WTC11 (cell line): ENCODE data around the gene STRN.

Source experiments
- MAX ChIP-seq: sonication (generic); formaldehyde crosslinking; IDR thresholded peaks from 2 replicates; pipeline ENCODE4 v1.8.0; 2022; ENCODE audit warnings: mild to moderate bottlenecking, missing genetic modification reagents
- MLX ChIP-seq: sonication (generic); formaldehyde crosslinking; IDR thresholded peaks from 2 replicates; pipeline ENCODE4 v1.8.1; 2023; ENCODE audit warnings: mild to moderate bottlenecking, missing genetic modification reagents, moderate library complexity
- NFYB ChIP-seq: sonication (generic); formaldehyde crosslinking; conservative IDR thresholded peaks from 2 replicates; pipeline ENCODE4 v1.8.0; 2022; ENCODE audit warnings: low read depth, missing genetic modification reagents
- NR3C1 ChIP-seq: sonication (generic); formaldehyde crosslinking; conservative IDR thresholded peaks from 2 replicates; pipeline ENCODE4 v1.8.1; 2023; ENCODE audit warnings: low read depth, mild to moderate bottlenecking, missing genetic modification reagents
- PRRX2 ChIP-seq: fragments of 250-450 bp; sonication (Bioruptor Pico); IDR thresholded peaks from 2 replicates; pipeline ENCODE4 v1.8.0; 2021; ENCODE audit warnings: mild to moderate bottlenecking
- SMAD4 ChIP-seq: sonication (generic); formaldehyde crosslinking; IDR thresholded peaks from 2 replicates; pipeline ENCODE4 v1.8.0; 2022; ENCODE audit warnings: mild to moderate bottlenecking, missing genetic modification reagents
- USF1 ChIP-seq: sonication (generic); formaldehyde crosslinking; IDR thresholded peaks from 2 replicates; pipeline ENCODE4 v1.8.0; 2022; ENCODE audit warnings: mild to moderate bottlenecking, missing genetic modification reagents
- ZNF232 ChIP-seq: sonication (generic); formaldehyde crosslinking; IDR thresholded peaks from 2 replicates; pipeline ENCODE4 v1.8.0; 2022; ENCODE audit warnings: mild to moderate bottlenecking, missing genetic modification reagents
- TF ChIP-seq, protein P1 (sequence below): fragments of 200-600 bp; IDR thresholded peaks from 2 replicates; pipeline ENCODE4 v1.8.0; 2022; ENCODE audit warnings: antibody characterized with exemption
- TF ChIP-seq, protein P2 (sequence below): sonication (generic); formaldehyde crosslinking; IDR thresholded peaks from 2 replicates; pipeline ENCODE4 v1.8.0; 2023; ENCODE audit warnings: missing genetic modification reagents, mild to moderate bottlenecking, borderline replicate concordance
- TF ChIP-seq, protein P3 (sequence below): fragments of 250-450 bp; sonication (Bioruptor Pico); IDR thresholded peaks from 2 replicates; pipeline ENCODE4 v2.1.2; 2022; ENCODE audit warnings: mild to moderate bottlenecking, moderate library complexity
- TF ChIP-seq, protein P4 (sequence below): sonication (generic); formaldehyde crosslinking; IDR thresholded peaks from 2 replicates; pipeline ENCODE4 v1.8.1; 2023; ENCODE audit warnings: mild to moderate bottlenecking, missing genetic modification reagents, moderate library complexity

GRCh38 chr2:36951574-36951973 is 14.8 kb downstream of the STRN start:
- TF ChIP-seq, protein P1, sequence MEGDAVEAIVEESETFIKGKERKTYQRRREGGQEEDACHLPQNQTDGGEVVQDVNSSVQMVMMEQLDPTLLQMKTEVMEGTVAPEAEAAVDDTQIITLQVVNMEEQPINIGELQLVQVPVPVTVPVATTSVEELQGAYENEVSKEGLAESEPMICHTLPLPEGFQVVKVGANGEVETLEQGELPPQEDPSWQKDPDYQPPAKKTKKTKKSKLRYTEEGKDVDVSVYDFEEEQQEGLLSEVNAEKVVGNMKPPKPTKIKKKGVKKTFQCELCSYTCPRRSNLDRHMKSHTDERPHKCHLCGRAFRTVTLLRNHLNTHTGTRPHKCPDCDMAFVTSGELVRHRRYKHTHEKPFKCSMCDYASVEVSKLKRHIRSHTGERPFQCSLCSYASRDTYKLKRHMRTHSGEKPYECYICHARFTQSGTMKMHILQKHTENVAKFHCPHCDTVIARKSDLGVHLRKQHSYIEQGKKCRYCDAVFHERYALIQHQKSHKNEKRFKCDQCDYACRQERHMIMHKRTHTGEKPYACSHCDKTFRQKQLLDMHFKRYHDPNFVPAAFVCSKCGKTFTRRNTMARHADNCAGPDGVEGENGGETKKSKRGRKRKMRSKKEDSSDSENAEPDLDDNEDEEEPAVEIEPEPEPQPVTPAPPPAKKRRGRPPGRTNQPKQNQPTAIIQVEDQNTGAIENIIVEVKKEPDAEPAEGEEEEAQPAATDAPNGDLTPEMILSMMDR: no peak
- TF ChIP-seq MAX (no peak), ZNF232 (CRISPR knock-in tag) (no peak), MLX (CRISPR knock-in tag) (no peak), USF1 (CRISPR knock-in tag) (no peak), NR3C1 (CRISPR knock-in tag) (no peak), PRRX2 (no peak), SMAD4 (no peak), NFYB (CRISPR knock-in tag) (no peak)
- TF ChIP-seq, protein P2, sequence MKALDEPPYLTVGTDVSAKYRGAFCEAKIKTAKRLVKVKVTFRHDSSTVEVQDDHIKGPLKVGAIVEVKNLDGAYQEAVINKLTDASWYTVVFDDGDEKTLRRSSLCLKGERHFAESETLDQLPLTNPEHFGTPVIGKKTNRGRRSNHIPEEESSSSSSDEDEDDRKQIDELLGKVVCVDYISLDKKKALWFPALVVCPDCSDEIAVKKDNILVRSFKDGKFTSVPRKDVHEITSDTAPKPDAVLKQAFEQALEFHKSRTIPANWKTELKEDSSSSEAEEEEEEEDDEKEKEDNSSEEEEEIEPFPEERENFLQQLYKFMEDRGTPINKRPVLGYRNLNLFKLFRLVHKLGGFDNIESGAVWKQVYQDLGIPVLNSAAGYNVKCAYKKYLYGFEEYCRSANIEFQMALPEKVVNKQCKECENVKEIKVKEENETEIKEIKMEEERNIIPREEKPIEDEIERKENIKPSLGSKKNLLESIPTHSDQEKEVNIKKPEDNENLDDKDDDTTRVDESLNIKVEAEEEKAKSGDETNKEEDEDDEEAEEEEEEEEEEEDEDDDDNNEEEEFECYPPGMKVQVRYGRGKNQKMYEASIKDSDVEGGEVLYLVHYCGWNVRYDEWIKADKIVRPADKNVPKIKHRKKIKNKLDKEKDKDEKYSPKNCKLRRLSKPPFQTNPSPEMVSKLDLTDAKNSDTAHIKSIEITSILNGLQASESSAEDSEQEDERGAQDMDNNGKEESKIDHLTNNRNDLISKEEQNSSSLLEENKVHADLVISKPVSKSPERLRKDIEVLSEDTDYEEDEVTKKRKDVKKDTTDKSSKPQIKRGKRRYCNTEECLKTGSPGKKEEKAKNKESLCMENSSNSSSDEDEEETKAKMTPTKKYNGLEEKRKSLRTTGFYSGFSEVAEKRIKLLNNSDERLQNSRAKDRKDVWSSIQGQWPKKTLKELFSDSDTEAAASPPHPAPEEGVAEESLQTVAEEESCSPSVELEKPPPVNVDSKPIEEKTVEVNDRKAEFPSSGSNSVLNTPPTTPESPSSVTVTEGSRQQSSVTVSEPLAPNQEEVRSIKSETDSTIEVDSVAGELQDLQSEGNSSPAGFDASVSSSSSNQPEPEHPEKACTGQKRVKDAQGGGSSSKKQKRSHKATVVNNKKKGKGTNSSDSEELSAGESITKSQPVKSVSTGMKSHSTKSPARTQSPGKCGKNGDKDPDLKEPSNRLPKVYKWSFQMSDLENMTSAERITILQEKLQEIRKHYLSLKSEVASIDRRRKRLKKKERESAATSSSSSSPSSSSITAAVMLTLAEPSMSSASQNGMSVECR (CRISPR knock-in tag): no peak
- TF ChIP-seq, protein P3, sequence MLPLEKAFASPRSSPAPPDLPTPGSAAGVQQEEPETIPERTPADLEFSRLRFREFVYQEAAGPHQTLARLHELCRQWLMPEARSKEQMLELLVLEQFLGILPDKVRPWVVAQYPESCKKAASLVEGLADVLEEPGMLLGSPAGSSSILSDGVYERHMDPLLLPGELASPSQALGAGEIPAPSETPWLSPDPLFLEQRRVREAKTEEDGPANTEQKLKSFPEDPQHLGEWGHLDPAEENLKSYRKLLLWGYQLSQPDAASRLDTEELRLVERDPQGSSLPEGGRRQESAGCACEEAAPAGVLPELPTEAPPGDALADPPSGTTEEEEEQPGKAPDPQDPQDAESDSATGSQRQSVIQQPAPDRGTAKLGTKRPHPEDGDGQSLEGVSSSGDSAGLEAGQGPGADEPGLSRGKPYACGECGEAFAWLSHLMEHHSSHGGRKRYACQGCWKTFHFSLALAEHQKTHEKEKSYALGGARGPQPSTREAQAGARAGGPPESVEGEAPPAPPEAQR (CRISPR knock-in tag): no peak
- TF ChIP-seq, protein P4, sequence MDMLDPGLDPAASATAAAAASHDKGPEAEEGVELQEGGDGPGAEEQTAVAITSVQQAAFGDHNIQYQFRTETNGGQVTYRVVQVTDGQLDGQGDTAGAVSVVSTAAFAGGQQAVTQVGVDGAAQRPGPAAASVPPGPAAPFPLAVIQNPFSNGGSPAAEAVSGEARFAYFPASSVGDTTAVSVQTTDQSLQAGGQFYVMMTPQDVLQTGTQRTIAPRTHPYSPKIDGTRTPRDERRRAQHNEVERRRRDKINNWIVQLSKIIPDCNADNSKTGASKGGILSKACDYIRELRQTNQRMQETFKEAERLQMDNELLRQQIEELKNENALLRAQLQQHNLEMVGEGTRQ (CRISPR knock-in tag): no peak
